HEK293T (cell line): Measurements from ENCODE around the gene ANXA6.

ENCODE experiments used
- ELF4 ChIP-seq: fragments of 450-650 bp; IDR thresholded peaks from 2 replicates; pipeline ENCODE4 v1.6.1; 2017; ENCODE audit warnings: antibody characterized with exemption
- FOXA1 ChIP-seq: fragments of 450-650 bp; IDR thresholded peaks from 2 replicates; pipeline ENCODE4 v1.6.1; 2016; ENCODE audit warnings: mild to moderate bottlenecking
- NFRKB ChIP-seq: fragments of 450-650 bp; IDR thresholded peaks from 2 replicates; pipeline ENCODE4 v1.6.1; 2016; ENCODE audit warnings: mild to moderate bottlenecking, moderate library complexity
- ZNF384 ChIP-seq: fragments of 450-650 bp; IDR thresholded peaks from 2 replicates; pipeline ENCODE4 v1.6.1; 2016
- TF ChIP-seq, protein P1 (sequence below): fragments of 450-650 bp; IDR thresholded peaks from 2 replicates; pipeline ENCODE4 v1.6.1; 2016

DNA sequence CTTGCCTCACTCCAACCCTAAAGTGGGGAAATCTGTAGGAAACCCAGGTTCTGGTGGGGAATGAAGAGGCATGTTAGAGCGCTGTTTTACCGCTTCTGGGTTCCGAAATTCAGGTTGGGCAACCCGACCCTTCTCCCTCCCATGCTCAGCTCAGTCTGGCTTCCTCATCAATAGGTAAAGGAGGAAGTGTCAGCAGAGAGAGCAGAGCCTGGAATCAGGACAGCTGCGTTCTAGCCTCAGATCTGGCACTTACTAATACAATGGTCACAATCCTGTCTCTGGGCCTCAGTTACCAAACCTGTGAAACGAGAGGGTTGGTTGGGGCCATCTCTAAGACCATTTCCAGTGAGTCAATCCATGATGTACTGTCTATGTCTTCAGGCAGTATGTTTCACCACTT is 60.5 kb downstream of the ANXA6 start:
- TF ChIP-seq ELF4: no peak
- TF ChIP-seq FOXA1: no peak
- TF ChIP-seq, protein P1, sequence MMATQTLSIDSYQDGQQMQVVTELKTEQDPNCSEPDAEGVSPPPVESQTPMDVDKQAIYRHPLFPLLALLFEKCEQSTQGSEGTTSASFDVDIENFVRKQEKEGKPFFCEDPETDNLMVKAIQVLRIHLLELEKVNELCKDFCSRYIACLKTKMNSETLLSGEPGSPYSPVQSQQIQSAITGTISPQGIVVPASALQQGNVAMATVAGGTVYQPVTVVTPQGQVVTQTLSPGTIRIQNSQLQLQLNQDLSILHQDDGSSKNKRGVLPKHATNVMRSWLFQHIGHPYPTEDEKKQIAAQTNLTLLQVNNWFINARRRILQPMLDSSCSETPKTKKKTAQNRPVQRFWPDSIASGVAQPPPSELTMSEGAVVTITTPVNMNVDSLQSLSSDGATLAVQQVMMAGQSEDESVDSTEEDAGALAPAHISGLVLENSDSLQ: no peak
- no peak for TF ChIP-seq NFRKB
- TF ChIP-seq ZNF384: no peak
